ENCODE results near the gene UMPS.
A peak's percentile ranks its signal among the peaks of the same experiment; 100 is the strongest.
"Not testable (repeated sequence)": the region's sequence is repeated elsewhere in the genome, so short reads cannot be mapped to it uniquely, and the experiment has no call there.

The UMPS gene

DNA sequence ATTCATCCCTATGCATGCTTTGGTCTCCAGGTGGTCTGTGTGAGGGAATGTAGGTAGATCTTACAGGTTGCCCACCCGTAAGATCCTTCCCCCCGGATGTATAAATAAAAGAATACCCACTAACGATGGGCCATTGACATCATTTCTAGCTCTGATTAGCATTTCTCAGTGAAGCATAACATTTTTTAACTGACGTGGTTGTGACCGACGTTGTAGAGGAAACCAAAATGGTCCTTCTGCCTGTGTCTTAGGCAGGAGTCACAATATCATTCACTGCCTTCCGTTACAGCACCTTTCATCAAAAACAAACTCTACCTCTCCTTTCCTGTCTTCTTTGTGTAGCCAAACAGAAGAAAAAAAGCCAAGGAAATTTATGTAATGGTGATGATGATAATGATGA is 27.3 kb upstream of the UMPS start:
- no peak overlapping the region for H3K4me3 ChIP-seq (ENCODE audit: low read depth, low read length)
- DNase-seq (ENCODE audit: low read depth) = no peak
- TF ChIP-seq, protein P1, sequence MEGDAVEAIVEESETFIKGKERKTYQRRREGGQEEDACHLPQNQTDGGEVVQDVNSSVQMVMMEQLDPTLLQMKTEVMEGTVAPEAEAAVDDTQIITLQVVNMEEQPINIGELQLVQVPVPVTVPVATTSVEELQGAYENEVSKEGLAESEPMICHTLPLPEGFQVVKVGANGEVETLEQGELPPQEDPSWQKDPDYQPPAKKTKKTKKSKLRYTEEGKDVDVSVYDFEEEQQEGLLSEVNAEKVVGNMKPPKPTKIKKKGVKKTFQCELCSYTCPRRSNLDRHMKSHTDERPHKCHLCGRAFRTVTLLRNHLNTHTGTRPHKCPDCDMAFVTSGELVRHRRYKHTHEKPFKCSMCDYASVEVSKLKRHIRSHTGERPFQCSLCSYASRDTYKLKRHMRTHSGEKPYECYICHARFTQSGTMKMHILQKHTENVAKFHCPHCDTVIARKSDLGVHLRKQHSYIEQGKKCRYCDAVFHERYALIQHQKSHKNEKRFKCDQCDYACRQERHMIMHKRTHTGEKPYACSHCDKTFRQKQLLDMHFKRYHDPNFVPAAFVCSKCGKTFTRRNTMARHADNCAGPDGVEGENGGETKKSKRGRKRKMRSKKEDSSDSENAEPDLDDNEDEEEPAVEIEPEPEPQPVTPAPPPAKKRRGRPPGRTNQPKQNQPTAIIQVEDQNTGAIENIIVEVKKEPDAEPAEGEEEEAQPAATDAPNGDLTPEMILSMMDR (IDR thresholded peaks at IDR 0.05; ENCODE audit: control insufficient read depth, extremely low read depth, insufficient read depth) = no peak

DNA sequence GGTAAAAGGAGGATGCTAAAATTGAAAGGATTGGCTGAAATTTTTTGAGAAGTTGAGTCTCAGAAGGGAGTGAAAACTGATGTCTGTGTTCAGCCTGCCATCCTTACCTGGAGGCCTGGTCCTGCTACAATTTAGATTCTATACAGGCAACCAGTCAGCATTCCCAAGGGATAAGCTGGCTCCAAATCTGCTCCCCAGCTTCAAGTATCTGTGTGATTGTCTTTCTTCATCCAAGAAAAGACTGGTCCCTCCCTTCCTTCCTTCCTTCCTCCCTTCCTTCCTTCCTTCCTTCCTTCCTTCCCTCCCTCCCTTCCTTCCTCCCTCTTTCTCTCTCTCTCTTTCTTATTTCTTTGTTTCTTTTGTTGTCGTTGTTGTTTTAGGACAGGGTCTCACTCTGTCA is 24.7 kb upstream of the UMPS start:
- DNase-seq (ENCODE audit: low read depth) = no peak
- no peak overlapping the region for H3K4me3 ChIP-seq (ENCODE audit: low read depth, low read length)
- TF ChIP-seq, protein P1 (IDR thresholded peaks at IDR 0.05; ENCODE audit: control insufficient read depth, extremely low read depth, insufficient read depth) = no peak

DNA sequence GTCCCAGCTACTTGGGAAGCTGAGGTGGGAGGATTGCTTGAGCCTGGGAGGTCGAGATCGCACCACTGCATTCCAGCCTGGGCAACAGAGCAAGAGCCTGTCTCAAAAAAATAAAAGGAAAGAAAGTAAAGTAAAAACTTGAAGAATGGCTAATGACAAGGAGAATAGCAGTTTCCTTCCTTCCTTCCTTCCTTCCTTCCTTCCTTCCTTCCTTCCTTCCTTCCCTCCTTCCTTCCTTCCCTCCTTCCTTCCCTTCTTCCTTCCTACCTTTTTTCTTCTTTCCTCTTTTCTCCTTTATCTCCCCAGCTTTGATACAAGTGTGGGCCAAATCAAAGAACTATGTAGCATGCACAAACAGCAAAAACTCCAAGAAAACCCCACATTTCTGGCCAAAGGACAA is 23.0 kb upstream of the UMPS start:
- H3K4me3 ChIP-seq (ENCODE audit: low read depth, low read length); DNase-seq (ENCODE audit: low read depth): not testable (repeated sequence)

DNA sequence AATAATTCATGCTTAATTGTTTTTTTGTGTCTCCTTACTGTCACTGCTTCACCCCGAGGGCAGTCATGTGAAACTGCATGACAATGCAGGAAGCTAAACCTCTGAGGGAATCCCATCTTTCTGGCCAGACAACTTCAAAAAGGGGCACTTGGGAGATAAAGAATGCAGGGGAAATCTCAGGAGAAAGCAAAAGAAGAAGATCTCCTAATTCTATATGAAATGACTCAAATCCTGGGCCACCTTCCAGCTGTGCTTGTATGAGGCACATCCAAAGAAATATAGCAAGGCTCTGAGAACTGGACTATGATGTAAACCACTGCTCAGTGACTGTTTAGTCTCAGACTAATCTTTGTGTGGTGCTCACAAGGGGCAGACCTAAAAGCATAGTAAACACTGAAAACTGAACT is 22.6 kb upstream of the UMPS start:
- no peak overlapping the region for H3K4me3 ChIP-seq (ENCODE audit: low read depth, low read length)
- TF ChIP-seq, protein P1 (IDR thresholded peaks at IDR 0.05; ENCODE audit: control insufficient read depth, extremely low read depth, insufficient read depth) = no peak
- no peak for DNase-seq (ENCODE audit: low read depth)

DNA sequence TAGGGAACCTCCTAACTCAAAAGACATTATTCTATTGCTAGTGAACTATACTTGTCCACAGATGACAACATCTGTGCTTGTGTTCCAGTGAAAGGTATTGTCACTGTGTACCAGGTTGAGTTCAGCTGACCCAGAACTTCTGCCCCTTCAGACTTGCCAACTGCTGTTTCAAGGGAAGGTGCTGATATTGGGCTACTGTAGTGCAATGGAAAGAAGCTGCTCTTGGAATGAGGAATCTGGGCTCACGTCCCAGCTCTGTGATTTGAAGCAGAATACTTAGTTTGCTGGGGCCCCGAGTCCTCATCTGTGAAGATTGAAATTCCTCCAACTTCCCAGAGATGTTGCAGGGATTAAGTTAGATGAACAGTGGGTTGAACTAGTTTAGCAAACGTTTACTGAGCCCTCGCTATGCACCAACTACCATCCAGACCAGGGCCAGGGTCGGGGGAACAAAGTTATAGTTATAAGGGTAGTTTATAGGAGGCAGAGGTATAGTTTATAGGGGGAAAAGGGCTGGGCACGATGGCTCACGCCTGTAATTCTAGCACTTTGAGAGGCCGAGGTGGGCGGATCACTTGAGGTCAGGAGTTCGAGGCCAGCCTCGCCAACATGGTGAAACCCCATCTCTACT is 15.9 kb upstream of the UMPS start:
- no peak overlapping the region for H3K4me3 ChIP-seq (ENCODE audit: low read depth, low read length)
- DNase-seq (ENCODE audit: low read depth) = no peak
- TF ChIP-seq, protein P1 (IDR thresholded peaks at IDR 0.05; ENCODE audit: control insufficient read depth, extremely low read depth, insufficient read depth) = no peak

DNA sequence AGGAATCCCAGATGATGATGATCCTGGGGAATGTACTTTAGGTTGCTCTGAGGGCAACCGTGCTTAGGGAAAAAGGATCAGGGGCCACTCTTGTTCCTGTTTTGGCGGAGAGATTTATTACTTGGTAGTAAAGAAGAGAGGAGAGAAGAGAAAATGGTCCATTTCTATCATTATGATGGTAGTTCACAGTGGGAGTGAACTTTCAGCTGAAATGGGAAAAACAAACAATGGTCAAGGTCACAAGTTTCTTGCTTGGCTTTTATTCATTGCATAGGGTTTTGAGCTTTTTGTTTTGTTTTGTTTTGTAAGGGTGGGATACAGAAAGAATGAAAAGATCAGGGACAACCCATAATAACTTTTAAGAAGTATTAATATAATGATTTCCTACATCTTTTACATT is 7.7 kb upstream of the UMPS start:
- no peak for DNase-seq (ENCODE audit: low read depth)
- no peak overlapping the region for H3K4me3 ChIP-seq (ENCODE audit: low read depth, low read length)
- TF ChIP-seq, protein P1 (IDR thresholded peaks at IDR 0.05; ENCODE audit: control insufficient read depth, extremely low read depth, insufficient read depth) = no peak

DNA sequence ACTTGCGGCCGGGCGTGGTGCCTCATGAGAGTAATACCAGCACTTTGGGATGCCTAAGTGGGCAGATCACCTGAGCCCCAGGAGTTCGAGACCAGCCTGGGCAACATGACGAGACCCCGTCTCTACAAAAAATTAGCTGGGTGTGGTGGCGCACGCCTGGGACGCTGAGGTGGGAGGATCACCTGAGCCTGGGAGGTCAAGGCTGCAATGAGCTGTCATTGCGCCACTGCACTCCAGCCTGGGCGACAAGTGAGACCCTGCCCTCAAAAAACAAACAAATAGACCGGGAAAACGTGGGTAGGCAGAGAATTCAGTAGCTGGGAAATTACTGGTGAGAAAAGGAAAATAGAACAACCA is 667 bp downstream of the UMPS start:
- DNase-seq (ENCODE audit: low read depth) = no peak
- TF ChIP-seq, protein P1 (IDR thresholded peaks at IDR 0.05; ENCODE audit: control insufficient read depth, extremely low read depth, insufficient read depth) = no peak
- peak overlapping the region; percentile 90 for H3K4me3 ChIP-seq (ENCODE audit: low read depth, low read length)
